Measurements from ENCODE around the gene ABI2. TPM values are rescaled to one million over a fixed set of nuclear protein-coding genes. Genes with fewer than 3 reads are reported as not detected.

Gene ABI2
- total and polyA plus RNA-seq, 4 donors: 5.4 to 10.5 (median 7.6) TPM

- Histone ChIP-seq H3K27me3 (ENCODE audit: control insufficient read depth in 4 of 4, insufficient read depth in 4 of 4, low read length in 3 of 4) (no peaks in the 10 kb centered on the region), H3K9ac (ENCODE audit: low read depth in 1 of 2, low read length in 2 of 2) (no peak overlapping the region), H3K27ac (ENCODE audit: low read depth in 1 of 2, low read length in 2 of 2) (no peak overlapping the region), H3K4me1 (ENCODE audit: control insufficient read depth in 4 of 4, insufficient read depth in 4 of 4, low read length in 3 of 4) (no peaks in the 10 kb centered on the region), H3K36me3 (ENCODE audit: control insufficient read depth in 4 of 4, insufficient read depth in 3 of 4, low read depth in 1 of 4, low read length in 3 of 4) (peaks cover 16 to 49% (median 40%) of the 10 kb centered on the region in 4 donors), H3K4me3 (ENCODE audit: low read depth in 1 of 3, low read length in 3 of 3) (no peak overlapping the region), H3K9me3 (ENCODE audit: control insufficient read depth in 4 of 4, low read length in 3 of 4) (no peaks in the 10 kb centered on the region)
- no peak for DNase-seq (ENCODE audit: low spot score)
- no peak for TF ChIP-seq ATF3 (IDR thresholded peaks at IDR 0.05)
- no peak for TF ChIP-seq JUND (IDR thresholded peaks at IDR 0.05)
- TF ChIP-seq FOXA1 (IDR thresholded peaks at IDR 0.05): no peak
- no peak for TF ChIP-seq FOXA2 (IDR thresholded peaks at IDR 0.05)
- no peak for TF ChIP-seq RXRA (IDR thresholded peaks at IDR 0.05)
- TF ChIP-seq HNF4G (IDR thresholded peaks at IDR 0.05): no peak
- TF ChIP-seq REST (IDR thresholded peaks at IDR 0.05): no peak
- no peak for TF ChIP-seq GABPA (IDR thresholded peaks at IDR 0.05 in 1 of 2, conservative IDR thresholded peaks at IDR 0.05 in 1 of 2)
- TF ChIP-seq MAX (IDR thresholded peaks at IDR 0.05): no peak
These were observed 48.9 kb upstream of the ABI2 start for GRCh38 chr2:203279288-203279687.

GRCh38 chr2:203280428-203281064 is 47.6 kb upstream of the ABI2 start:
- Histone ChIP-seq H3K27ac (ENCODE audit: low read depth in 1 of 2, low read length in 2 of 2) (no peak overlapping the region), H3K9ac (ENCODE audit: low read depth in 1 of 2, low read length in 2 of 2) (no peak overlapping the region), H3K36me3 (ENCODE audit: control insufficient read depth in 4 of 4, insufficient read depth in 3 of 4, low read depth in 1 of 4, low read length in 3 of 4) (peaks cover 19 to 48% (median 41%) of the 10 kb centered on the region in 4 donors), H3K4me3 (ENCODE audit: low read depth in 1 of 3, low read length in 3 of 3) (no peak overlapping the region), H3K9me3 (ENCODE audit: control insufficient read depth in 4 of 4, low read length in 3 of 4) (no peaks in the 10 kb centered on the region), H3K27me3 (ENCODE audit: control insufficient read depth in 4 of 4, insufficient read depth in 4 of 4, low read length in 3 of 4) (no peaks in the 10 kb centered on the region), H3K4me1 (ENCODE audit: control insufficient read depth in 4 of 4, insufficient read depth in 4 of 4, low read length in 3 of 4) (no peaks in the 10 kb centered on the region)
- TF ChIP-seq JUND (IDR thresholded peaks at IDR 0.05) (no peak), ZBTB33 (IDR thresholded peaks at IDR 0.05) (no peak), TAF1 (conservative IDR thresholded peaks at IDR 0.05) (no peak), FOXA1 (IDR thresholded peaks at IDR 0.05) (no peak), HNF4A (conservative IDR thresholded peaks at IDR 0.05) (no peak), RAD21 (IDR thresholded peaks at IDR 0.05) (no peak), MAX (IDR thresholded peaks at IDR 0.05) (no peak), SP1 (IDR thresholded peaks at IDR 0.05) (no peak), HNF4G (IDR thresholded peaks at IDR 0.05) (no peak), RXRA (IDR thresholded peaks at IDR 0.05) (no peak), NR2F2 (IDR thresholded peaks at IDR 0.05) (no peak)
- no peak for DNase-seq (ENCODE audit: low spot score)
- 93% methylated on average over 6 of the region's 6 CpGs for whole genome bisulfite sequencing

Data from liver (tissue), 9 donors.